ENCODE measurements around the gene AMBRA1.
A peak's percentile ranks its signal among the peaks of the same experiment; 100 is the strongest.
"Not testable (repeated sequence)": the region's sequence is repeated elsewhere in the genome, so short reads cannot be mapped to it uniquely, and the experiment has no call there.

The AMBRA1 gene

DNA sequence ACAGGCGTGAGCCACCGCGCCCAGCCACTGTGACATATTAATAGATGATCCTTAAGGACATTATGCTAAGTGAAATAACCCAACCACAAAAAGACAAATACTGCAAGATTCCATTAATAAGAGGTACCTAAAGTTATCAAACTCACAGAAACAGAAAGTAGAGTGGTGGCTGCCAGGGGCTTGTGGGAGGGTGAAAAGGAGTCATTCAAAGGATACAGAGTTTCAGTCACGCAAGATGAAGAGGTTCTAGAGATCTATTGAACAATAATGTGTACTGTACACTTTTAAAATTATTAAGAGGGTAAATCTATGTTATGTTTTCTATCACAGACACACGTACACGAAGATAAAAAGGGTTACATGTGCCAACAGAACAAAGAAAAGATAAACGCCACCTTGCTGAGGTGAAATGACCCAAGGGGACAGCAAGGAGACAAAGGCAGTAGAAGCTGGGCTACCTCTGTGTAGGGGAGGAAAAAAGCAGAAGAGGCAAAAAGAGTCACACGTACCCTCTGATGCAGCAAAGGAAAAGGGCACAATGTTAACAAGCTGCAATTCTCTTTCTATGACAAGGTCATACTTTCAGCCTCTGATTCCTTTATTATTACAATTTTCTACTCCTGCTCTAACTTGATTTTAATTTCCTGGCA lies 65.3 kb downstream of the AMBRA1 start:
- DNase-seq, result no peak

DNA sequence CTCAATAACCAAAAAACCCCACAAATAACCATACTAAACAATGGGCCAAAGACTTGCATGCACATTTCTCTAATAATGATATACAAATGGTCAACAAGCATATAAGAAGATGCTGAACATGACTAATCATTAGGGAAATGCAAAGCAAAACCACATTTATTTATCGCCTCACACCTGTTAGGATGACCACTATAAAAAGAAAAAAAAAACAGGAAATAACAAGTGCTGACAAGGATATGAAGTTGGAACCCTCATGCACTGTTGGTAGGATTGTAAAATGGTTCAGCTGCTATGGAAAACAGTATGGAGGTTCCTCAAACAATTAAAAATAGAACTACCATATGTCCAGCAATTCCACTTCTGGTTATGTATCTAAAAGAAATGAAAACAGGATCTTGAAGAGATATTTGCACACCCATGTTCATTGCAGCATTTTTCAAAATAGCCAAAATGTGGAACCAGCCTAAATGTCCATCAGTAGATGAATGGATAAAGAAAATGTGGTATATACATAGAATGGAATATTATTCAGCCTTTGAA lies 66.2 kb downstream of the AMBRA1 start:
- no peak for DNase-seq

DNA sequence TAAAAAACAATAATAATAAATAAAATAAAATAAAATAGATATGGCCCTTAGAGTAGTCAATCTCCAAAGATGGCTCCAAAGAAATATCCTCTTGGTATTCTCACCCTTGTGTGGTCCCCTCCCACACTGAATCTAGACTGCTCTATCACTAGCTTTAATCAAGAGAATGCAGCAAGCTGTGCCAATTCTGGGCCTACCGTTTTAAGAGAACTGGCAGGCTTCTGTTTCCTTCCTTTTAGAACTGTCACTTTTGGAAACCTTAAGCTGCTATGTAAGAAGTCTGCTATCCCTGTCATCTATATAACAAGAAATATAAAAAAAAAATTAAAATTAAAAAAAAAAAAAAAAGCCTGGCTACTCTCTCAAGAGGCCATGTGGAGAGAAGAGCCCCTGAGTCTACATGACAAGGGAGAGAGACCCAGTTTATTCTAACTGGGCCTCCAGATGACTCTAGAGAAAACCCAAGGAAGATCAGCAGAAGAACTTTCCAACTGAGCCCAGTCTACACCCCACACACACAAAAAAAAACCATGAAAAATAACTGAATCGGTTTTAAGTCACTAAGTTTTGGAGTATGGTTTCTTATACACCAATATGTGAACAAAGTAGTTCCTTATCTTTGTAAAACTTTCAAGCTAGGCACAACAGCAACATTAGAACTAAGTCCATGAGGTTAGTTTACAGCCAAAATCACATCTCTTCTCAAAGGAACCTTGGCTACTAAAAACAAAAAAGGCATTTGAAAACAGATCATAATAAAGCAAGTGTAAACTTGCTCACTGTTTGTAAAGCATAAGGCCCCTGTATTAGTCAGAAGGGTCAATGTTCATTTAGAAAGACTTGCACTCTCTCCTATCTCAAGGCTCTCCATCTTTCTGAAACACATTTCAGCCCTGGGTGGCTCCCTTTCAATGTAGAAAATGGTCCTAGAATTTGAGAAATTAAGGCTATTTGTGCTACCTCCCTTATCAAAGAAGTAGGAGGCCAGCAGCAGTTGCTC lies 67.3 kb downstream of the AMBRA1 start:
- DNase-seq, result no peak

DNA sequence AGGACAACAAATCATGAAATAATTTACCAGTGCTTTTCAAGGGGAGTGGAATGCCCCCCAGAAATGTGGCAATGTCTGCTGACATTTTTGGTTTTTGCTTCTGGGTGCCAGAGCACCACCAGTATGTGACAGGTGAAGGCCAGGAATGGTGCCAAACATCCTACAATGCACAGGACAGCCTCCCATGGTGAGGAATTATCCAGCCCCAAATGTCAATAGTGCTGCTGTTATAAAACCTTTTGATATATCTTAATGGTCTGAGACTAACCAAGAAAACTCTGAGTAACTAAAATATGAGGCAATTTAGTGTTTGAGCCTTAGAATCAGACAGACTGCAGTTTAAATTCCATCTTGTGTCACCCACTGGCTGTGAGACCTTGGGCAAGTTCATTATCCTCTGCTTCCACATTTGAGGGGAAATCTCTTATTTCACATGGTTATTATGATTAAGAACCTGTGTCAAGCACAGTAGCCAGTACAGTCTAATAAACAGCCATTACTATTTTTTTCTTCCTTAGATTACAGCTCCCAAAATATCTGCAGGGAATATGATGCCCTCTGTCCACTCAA lies 69.5 kb downstream of the AMBRA1 start:
- no peak for DNase-seq

DNA sequence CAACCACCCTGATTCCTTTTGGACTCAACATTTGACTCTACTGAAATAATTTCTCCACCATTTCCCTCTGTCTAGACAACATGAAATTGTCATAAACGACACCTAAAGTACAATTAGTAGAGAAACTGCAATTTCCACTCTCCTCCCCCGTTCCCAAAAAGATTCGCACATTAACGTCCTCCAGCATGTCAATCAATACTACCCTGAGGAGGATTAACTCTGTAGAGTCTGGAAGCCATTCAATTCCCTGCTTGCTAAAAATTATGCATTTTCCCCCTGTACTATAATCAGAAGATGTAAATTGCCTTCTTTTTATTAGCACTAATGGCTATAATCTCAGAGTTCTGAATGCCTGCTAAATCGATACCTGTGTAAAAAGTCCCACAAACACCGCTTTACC lies 70.5 kb downstream of the AMBRA1 start:
- DNase-seq, result no peak

DNA sequence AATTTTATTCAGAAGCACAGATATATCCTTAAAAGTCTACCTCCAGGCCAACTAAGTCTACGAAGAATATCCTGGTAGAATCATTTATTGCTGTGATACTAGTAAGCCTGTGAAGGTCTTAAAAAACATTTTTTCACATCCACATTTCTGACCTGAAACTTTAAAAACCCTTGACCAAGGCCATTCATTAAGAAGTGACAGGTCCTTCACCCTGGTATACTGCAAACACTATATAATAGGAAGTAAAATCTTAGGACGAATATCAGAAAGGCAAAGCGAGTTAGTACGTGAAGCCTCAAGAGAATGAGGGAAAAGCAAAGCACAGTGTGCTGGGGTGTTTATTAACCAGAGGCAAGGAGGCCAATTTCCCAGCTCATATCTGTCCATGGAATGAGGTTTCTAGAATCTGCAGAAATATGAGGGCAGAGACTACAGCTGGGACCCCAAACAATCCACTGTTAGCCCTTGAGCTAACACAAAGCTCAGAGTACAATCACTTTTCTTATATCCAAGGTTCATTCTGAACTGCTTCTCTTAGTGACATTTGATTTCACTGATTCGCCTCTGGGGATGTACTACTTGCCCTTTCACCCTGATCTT lies 71.0 kb downstream of the AMBRA1 start:
- no peak for DNase-seq

DNA sequence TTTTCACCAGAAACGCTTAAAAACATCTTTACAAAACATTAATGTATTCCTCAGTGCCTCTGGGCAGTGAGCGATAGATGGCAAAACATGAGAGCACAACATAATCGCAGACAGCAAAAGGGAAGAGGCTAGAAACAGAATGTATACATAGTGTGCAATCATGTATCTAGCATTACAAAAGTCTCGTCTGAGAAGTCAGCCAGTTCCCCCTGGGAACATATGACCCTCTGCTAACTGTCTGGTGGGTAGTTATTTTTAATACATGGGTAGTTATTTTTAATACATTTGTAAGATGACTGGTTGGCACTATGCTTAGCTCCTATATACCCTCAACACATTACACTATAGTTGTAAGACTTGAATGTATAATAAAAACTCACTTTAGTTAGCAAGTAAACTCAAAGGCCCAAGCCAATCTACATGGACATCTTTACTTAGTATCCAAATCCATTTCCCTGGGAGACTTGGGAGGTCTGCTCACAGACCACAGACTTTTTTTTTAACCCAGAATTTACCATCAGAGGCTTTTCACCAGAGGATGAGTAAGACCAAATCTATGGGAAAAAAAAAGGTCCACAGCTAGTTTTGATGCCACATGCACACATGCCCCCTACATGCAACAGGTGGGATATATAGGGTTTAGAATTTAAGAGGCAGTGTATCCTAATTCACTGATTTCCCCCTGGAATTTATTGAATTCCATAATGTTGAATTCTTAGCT lies 71.7 kb downstream of the AMBRA1 start:
- DNase-seq, result no peak

DNA sequence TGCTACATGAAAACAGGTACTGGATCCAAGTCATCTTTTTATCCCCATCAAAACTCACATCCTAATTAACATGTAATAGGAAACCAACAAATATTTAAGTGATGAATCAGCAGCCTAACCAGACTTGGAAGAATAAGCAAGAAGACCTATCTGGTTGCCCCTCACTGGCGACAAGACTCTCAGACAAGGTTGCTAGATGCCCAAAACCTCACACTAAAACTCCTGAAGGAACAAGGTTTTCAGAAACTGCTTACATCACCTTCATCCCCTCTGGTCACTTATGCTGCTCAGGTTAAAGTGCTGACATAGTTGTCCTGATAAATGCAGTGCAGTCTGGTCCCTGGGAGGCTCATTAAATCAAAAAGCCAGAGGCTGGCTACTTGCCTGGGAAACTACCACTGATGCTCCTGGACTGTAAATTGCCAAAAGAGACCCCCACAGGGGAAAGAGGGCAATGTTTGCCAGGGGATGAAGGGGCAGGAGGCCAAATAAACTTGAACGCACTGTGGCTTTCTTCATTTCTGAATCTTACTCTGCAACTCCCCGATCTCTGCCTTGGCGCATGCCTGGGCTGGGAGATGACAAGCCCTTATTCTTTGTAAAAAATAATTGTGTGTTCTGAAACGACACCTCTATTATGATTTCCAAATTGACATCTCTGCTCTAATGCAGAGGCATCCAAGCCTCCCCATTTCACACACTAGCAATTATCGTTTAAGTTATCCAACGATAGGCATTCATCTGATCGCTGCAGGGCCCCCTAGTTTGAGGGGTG lies 72.7 kb downstream of the AMBRA1 start:
- no peak for DNase-seq

DNA sequence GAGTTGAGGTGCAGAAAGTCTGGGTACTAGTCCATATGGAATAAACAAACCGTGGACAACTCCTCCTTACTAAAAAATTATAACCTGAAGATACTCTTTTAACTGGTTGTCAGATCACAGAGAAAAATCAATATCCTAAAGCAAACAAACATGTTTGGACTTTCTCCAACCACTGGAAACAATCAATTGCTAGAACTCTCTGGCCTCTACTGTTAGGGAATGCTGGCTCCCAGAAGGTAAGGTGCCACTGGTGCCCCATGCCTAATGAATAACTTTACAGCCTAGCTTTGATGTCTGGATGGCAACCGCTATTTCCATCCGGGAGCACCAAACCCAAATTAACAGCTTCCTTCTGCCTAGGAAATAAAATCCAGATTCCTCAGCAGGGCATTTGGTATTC lies 74.5 kb downstream of the AMBRA1 start:
- no peak for DNase-seq

DNA sequence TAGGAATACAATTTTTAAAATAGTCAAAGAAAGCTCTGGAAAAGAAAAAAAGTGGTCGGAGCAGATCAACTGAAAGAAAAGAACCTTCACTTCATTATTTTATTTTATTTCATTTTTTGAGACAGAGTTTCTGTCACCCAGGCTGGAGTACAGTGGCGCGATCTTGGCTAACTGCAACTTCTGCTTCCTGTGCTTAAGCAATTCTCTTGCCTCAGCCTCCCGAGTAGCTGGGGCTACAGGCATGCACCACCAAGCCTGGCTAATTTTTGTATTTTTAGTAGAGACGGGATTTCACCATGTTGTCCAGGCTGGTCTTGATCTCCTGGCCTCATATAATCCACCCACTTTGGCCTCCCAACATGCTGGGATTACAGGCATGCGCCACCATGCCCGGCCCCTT lies 74.9 kb downstream of the AMBRA1 start:
- not testable (repeated sequence) for DNase-seq

DNA sequence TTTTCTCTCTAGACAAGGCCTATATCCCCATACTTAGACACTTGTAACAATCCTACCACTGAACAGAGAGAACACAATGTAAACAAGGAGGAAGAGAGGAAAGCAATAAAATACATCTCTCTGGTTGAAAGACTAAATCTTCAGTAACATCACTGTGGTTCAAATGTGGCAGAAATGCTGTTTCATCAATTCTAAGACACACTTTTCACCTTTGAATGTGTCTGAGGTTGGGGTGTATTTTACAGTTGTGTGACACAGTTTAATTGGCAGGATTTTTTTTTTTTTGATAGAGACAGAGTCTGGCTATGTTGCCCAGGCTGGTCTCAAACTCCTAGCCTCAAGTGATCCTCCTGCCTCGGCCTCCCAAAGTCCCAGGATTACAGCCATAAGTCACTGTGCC lies 79.5 kb downstream of the AMBRA1 start:
- no peak for DNase-seq

DNA sequence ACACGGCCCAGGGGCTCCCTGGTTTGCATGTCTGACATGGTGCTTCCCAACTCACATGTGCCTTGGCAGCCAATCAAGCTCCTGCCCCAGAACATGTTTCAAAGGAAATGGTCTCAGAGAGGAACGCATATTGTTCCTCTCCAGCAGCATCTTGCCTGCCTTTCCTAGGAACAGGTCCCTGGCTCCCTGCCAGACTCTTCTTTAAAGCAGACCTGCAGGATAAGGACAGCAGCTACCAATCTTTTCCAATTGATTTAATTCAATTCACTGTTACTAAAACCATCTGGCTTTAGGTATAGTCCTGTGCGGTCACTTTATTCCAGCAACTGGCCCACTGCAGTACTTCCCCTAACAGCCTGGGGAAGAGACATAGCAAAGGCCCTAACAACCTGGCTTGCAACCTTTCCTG lies 79.9 kb downstream of the AMBRA1 start:
- peak; percentile 88 for DNase-seq

DNA sequence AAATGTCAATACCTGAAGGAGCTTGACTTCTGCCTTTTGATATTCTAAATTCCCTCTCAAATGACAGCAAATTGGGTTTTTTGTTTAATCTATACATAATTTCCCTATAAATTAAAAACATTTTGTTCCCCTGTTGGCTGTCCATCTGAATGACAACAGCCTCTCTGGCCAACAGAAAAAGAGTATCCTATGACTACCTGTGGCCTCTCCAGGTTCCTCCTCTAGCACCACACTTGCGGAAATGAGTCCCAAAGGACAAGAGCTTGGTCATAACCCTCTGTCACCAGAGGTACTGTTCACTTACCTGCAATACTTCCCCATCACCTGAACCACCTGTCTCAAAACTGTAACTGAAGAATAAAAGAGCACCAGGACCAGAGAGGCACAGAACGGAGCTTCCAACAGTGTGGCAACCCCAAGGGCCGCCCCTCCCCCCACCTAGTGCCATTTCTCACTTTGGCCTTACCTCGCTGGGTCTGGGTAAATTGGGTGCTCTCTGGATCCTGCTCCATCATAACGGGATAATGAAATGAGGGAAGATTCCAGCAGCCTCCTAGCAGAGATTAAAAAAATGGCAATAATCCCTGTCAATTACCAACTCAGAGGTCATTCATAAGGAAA lies 81.5 kb downstream of the AMBRA1 start:
- DNase-seq, result no peak

DNA sequence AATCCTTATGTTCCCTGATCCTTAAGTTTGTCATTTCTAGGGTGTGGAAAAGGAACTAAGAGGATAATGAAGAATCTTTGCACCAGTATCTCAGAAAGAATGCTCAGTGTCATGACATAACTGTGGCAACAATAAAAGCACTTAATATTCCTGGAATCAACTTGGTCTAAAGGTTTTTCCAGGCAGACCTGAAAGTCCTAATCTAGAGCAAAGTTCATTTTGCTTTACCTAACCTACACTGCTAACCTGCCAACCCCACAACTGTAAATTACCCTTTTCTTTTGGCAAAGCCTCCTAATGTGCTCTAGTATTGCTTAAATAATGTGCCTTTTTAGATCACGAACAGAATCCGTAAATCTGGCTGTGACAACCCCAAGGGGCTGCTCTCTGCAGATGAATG lies 82.5 kb downstream of the AMBRA1 start:
- DNase-seq, result no peak

DNA sequence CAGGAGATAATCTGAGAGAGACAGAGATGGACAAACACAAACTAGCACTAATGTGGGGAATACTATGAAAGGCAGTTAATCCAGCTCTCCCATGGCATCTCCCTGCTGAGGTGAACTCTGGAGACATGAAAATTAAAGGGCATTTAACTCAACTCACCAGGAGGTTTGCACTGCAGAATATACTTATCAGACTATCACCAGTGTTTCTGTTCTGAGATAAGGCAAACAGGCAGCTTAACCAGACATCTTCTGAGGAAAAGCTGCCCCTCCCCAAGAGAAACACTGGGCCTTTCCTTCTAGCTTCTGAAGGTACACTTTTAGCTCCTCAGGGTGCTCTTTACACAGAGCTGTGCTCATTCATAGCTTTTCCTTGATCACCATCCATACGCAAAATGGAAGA lies 85.5 kb downstream of the AMBRA1 start:
- DNase-seq, result no peak

DNA sequence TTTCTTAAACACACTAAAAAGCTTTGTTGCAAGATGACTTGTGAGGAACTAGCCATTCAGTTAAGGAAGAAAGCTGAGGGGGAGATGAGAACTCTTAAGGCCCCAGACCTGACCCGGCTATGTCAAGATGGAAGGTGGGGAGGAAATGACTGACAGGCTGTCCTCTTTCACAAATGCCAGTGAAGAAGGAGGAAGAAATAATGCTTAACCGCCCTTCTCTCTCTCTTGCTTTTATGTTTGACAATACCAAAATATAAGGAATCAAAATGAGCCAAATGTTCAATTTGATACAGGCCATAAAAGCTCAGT lies 87.4 kb downstream of the AMBRA1 start:
- no peak for DNase-seq

DNA sequence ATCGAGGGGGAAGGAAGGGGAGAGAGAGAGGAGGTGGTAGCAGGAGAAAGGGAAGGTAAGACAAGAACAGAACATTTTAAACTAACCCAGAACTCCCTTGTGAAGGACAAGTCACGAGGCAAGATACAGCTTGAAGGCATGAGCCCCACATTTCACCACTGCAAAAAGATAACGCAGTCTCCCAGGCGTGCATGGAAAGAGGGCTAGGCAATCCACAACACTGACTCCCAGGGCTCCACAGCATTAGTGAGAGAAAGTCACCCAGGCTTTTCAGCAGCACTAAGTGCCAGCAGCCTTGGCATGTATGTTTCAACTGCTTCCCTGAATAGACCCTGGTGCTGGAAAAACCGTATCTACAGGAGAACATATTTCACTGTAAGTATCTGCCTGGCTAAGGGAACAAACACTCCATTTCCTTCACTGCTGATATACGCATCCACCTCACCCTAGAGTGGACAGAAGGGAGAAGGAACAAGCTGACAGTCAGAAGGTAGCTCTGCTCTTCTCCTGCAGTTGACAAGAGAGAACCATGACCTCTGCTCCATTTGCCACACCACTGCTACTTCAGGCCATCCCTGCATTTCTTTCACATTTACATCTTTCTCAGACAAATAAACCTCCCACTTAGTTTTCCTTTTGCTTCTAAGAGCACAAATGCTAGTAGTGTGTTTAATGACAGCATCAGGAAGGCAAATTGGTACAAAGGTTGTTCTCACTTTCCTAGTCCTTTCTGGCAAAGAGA lies 87.9 kb downstream of the AMBRA1 start:
- no peak for DNase-seq

DNA sequence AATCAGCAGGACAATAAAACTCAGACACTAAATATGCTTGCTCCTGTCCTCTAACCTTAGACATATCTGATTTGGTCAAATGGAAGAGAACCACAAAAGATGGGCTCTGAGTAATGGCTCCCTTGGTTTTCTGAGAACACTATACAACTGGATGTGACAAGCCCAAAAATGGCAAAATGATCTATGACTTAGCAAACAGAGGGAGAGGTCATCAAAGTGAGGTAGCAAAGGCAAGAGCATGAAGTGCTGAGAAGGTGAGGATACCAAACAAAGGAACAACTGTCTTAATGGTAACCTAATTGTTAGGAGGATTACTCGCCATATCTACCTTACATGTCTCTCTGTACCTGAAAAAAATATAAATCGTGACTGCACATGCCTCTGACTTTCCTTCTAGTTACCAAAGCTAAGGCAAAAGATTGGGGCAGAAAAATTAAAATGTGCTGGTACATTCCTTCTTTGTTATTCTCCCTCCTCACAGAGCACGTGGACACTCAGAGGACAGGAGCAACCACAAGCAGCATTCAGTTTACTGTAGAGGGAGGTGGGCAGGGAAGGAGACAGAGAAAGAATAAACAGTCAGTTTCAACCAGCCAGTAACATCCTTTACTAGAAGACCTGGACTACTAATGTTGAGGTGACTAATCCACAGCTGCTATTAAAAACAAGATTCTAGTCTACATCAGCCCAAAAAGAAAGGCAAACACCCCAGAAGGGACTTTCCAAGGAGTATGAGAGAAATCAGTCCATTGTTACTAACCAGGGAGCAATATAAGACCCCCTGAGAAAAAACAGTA lies 88.8 kb downstream of the AMBRA1 start:
- no peak for DNase-seq

DNA sequence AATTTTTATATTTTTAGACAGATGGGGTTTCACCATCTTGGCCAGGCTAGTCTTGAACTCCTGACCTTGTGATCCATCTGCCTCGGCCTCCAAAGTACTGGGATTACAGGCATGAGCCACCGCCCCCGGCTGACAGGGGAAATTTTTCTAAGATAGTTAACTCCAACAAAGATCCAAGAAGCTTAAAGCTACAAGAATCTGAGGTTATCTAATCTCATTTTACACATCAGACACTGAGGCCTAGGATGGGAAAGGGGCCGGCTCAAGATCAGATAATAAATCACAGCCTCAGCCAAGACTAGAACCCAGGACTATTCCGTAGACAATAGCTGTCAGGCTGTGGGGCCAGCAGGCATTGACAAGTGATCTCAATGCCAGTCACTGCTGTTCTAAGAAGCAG lies 94.0 kb downstream of the AMBRA1 start:
- DNase-seq, result peak; percentile 76

DNA sequence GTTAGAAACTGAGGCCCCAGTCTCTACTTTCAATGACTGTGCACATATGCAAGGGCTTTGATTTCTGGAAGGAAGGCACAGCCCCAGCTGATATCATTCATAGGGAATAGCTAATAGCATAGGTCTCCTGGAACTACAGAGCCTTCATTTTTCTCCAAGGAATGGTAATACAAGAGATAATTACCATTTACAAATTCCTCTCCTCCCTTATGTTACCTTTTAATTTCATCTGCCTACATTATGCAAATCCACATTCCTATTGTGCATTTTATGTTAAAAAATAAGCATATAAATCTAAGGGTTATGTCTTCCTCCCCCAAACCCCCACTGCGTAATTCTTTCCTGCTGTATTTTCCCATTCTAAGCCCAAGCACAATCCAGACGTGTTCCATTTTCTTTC lies 94.9 kb downstream of the AMBRA1 start:
- DNase-seq, result no peak
